Measurements from ENCODE around the gene BCL11B.

DNA sequence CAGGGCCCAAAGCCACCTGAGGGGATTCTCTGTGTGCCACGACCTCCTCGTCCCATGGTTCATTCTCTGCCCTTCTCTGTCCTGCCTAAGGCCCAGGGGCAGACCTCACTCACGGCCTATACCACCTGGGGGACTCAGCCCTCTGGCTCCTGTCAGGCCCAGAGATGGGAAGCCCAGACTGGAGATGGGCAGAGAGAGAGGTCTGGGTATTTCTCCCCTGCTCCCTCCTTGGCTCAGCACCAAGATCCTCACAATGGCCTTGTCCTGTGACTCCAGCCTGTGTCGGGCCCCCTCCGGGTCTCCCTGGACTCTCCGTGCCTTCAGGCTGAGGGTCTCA, 46.9 kb upstream of the BCL11B start:
- no peak for TF ChIP-seq GATA3 (IDR thresholded peaks at IDR 0.05; ENCODE audit: low read depth, low read length)
- no peak for TF ChIP-seq GATA2 (IDR thresholded peaks at IDR 0.05; ENCODE audit: low read depth, low read length)

All from SH-SY5Y (cell line).